Uterus (tissue), 4 donors: ENCODE results near the gene ZNF800. TPM values are rescaled to one million over a fixed set of nuclear protein-coding genes. Genes with fewer than 3 reads are reported as not detected.

Source experiments
- DNase-seq, 2 donors: peaks; one replicate each; pipeline ENCODE4 v3.0.0-alpha.2; 2019 to 2020
- H3K27ac ChIP-seq, 2 donors: fragments of 200-600 bp; sonication (generic); 1 replicate in 1 of 2; 2 replicates in 1 of 2; pipeline ENCODE4 v1.5.1; 2016 to 2018
- H3K27me3 ChIP-seq, 2 donors: fragments of 200-600 bp; sonication (generic); one replicate each; pipeline ENCODE4 v1.5.1; 2018 to 2019; ENCODE audit warnings: control low read depth in 1 of 2
- H3K36me3 ChIP-seq, 2 donors: fragments of 200-600 bp; sonication (generic); one replicate each; pipeline ENCODE4 v1.5.1; 2019; ENCODE audit warnings: control low read depth in 1 of 2
- H3K4me1 ChIP-seq, 2 donors: fragments of 200-600 bp; sonication (generic); one replicate each; pipeline ENCODE4 v1.5.1; 2018 to 2019; ENCODE audit warnings: control low read depth in 1 of 2
- H3K4me3 ChIP-seq, 2 donors: fragments of 200-600 bp; sonication (generic); 1 replicate in 1 of 2; 2 replicates in 1 of 2; pipeline ENCODE4 v1.5.1; 2018 to 2019; ENCODE audit warnings: mild to moderate bottlenecking in 1 of 2
- H3K9me3 ChIP-seq, 2 donors: fragments of 200-600 bp; sonication (generic); one replicate each; pipeline ENCODE4 v1.5.1; 2019; ENCODE audit warnings: control low read depth in 1 of 2
- CTCF ChIP-seq, 4 experiments: fragments of 200-600 bp in 2 of 4; fragments of 450-650 bp in 2 of 4; sonication (generic) in 2 of 4; IDR thresholded peaks; one replicate each; pipeline ENCODE4 v1.5.1; 2016 to 2019; ENCODE audit warnings: antibody characterized with exemption in 4 of 4, mild to moderate bottlenecking in 2 of 4, moderate library complexity in 1 of 4
- POLR2A ChIP-seq, 2 donors: fragments of 450-650 bp; IDR thresholded peaks; one replicate each; pipeline ENCODE4 v1.6.1; 2016; ENCODE audit warnings: antibody characterized with exemption in 2 of 2, mild to moderate bottlenecking in 1 of 2, moderate library complexity in 1 of 2
- intact Hi-C: fragments of 100-400 bp; cut with DNase I; formaldehyde crosslinking; loops from one replicate; pipeline ENCODE4 v1.15.1; 2023; ENCODE audit warnings: low total_unique reads
- total RNA-seq, 4 donors: library from RNA; depleted of rRNA in 3 of 4; stranded (reverse); fragments of >200 nt in 3 of 4; gene quantifications; one replicate each; pipeline versions ENCODE4 v1.1.0 to v1.2.4, GENCODE V29; 2014 to 2023
- donor health status: DM: yes; HTN: yes; CAD: no.

The ZNF800 gene
- total RNA-seq, 4 donors from 2014 or later, result 19.7 to 49.1 (median 40.1) TPM

- no peak overlapping the region for H3K27ac ChIP-seq
- no peak overlapping the region for H3K4me3 ChIP-seq
- H3K27me3 ChIP-seq, result no peaks in the 10 kb centered on the region
- H3K36me3 ChIP-seq, result no peaks in the 10 kb centered on the region
- intact Hi-C loops, result no loop called here
- DNase-seq, result no peak
- no peaks in the 10 kb centered on the region for H3K9me3 ChIP-seq
- TF ChIP-seq CTCF (IDR thresholded peaks at IDR 0.05) (no peak), POLR2A (IDR thresholded peaks at IDR 0.05) (no peak)
- H3K4me1 ChIP-seq, result no peaks in the 10 kb centered on the region
Observed at GRCh38 chr7:127322351-127322750, 70.2 kb downstream of the ZNF800 start.

- TF ChIP-seq POLR2A (IDR thresholded peaks at IDR 0.05) (no peak), CTCF (IDR thresholded peaks at IDR 0.05) (no peak)
- H3K36me3 ChIP-seq, result no peaks in the 10 kb centered on the region
- H3K27ac ChIP-seq, result no peak overlapping the region
- intact Hi-C loops, result no loop called here
- H3K9me3 ChIP-seq, result no peaks in the 10 kb centered on the region
- H3K4me1 ChIP-seq, result no peaks in the 10 kb centered on the region
- H3K27me3 ChIP-seq, result no peaks in the 10 kb centered on the region
- H3K4me3 ChIP-seq, result no peak overlapping the region
- no peak for DNase-seq
Observed at GRCh38 chr7:127320974-127321373, 71.5 kb downstream of the ZNF800 start.

Other genes with a start within 250 kb of the ZNF800 start
- 1 to 10 TPM in 1 of 4 donors, not detected in 3; 3.9 TPM for gene GRM8, start 139.8 kb downstream of the ZNF800 start, total RNA-seq
- gene GCC1, start 192.9 kb upstream of the ZNF800 start, total RNA-seq, result 10 to 100 TPM in 2 of 4 donors, 1 to 10 TPM in 2; 3.8 to 22.9 (median 10.6) TPM
- gene ARF5, start 195.7 kb upstream of the ZNF800 start, total RNA-seq, result 100 to 1,000 TPM in 3 of 4 donors, 10 to 100 TPM in 1; 77.4 to 273 (median 122) TPM
- 1 to 10 TPM in 1 of 4 donors, under 1 TPM in 1, not detected in 2; 0.62 to 2.1 TPM for gene FSCN3, start 201.0 kb upstream of the ZNF800 start, total RNA-seq
- gene PAX4, start 225.4 kb upstream of the ZNF800 start, total RNA-seq, result not detected